ENCODE measurements around the gene MRPS34.

Gene MRPS34

GRCh38 chr16:1774448-1774780 is 1.5 kb upstream of the MRPS34 start:
- H3K9ac ChIP-seq = peak overlapping the region; percentile 89; the same call in 1 of the 2 replicates
- TF ChIP-seq CTCF (conservative IDR thresholded peaks at IDR 0.05; ENCODE audit: low read depth, low read length) = no peak
- H3K27ac ChIP-seq = peak overlapping the region; percentile 82; the same call in 1 of the 2 replicates
- peaks cover 19% of the 10 kb centered on the region for H3K4me1 ChIP-seq (ENCODE audit: low read depth, poor library complexity, severe bottlenecking)
- no peak overlapping the region for H2AFZ ChIP-seq (ENCODE audit: low read depth)
- peaks cover 41% of the 10 kb centered on the region for H3K79me2 ChIP-seq (ENCODE audit: insufficient read depth, low read depth)
- no peaks in the 10 kb centered on the region for H3K36me3 ChIP-seq (ENCODE audit: insufficient read depth)
- peak overlapping the region; percentile 99 for H3K4me2 ChIP-seq
- H3K27me3 ChIP-seq (ENCODE audit: insufficient read depth, low read depth) = no peaks in the 10 kb centered on the region
- no peak overlapping the region for H3K4me3 ChIP-seq (IDR thresholded peaks at IDR 0.05; ENCODE audit: insufficient read depth, low read depth, low read length)
- H4K20me1 ChIP-seq (ENCODE audit: insufficient read depth) = no peaks in the 10 kb centered on the region

- Histone ChIP-seq H2AFZ (ENCODE audit: low read depth) (peak overlapping the region; percentile 67; the same call in 1 of the 2 replicates), H3K4me2 (peak overlapping the region; percentile 99), H3K36me3 (ENCODE audit: insufficient read depth) (no peaks in the 10 kb centered on the region), H3K79me2 (ENCODE audit: insufficient read depth, low read depth) (peaks cover 41% of the 10 kb centered on the region), H3K9ac (peak overlapping the region; percentile 89; the same call in 1 of the 2 replicates), H4K20me1 (ENCODE audit: insufficient read depth) (no peaks in the 10 kb centered on the region), H3K4me1 (ENCODE audit: low read depth, poor library complexity, severe bottlenecking) (peaks cover 19% of the 10 kb centered on the region), H3K4me3 (IDR thresholded peaks at IDR 0.05; ENCODE audit: insufficient read depth, low read depth, low read length) (no peak overlapping the region), H3K27me3 (ENCODE audit: insufficient read depth, low read depth) (no peaks in the 10 kb centered on the region), H3K27ac (peak overlapping the region; percentile 82)
- peak; percentile 39; the same call in 1 of the 2 replicates for TF ChIP-seq CTCF (conservative IDR thresholded peaks at IDR 0.05; ENCODE audit: low read depth, low read length)
Observed at GRCh38 chr16:1773703-1774447, 941 bp upstream of the MRPS34 start.

GRCh38 chr16:1772362-1772907 is 499 bp downstream of the MRPS34 start, which contains the start of gene EME2:
Gene EME2 (plus strand): TSS chr16:1772810. CDS start chr16:1773228, 418 bp downstream.
- Histone ChIP-seq H4K20me1 (ENCODE audit: insufficient read depth) (no peaks in the 10 kb centered on the region), H3K4me1 (ENCODE audit: low read depth, poor library complexity, severe bottlenecking) (peaks cover 19% of the 10 kb centered on the region), H3K4me3 (IDR thresholded peaks at IDR 0.05; ENCODE audit: insufficient read depth, low read depth, low read length) (no peak within 1 kb of the TSS), H3K4me2 (peak within 1 kb of the TSS; percentile 99), H3K36me3 (ENCODE audit: insufficient read depth) (no peaks in the 10 kb centered on the region), H3K27ac (peak within 1 kb of the TSS; percentile 82), H3K9ac (peak within 1 kb of the TSS; percentile 89), H3K79me2 (ENCODE audit: insufficient read depth, low read depth) (peaks cover 41% of the 10 kb centered on the region), H2AFZ (ENCODE audit: low read depth) (peak within 1 kb of the TSS; percentile 67), H3K27me3 (ENCODE audit: insufficient read depth, low read depth) (no peaks in the 10 kb centered on the region)
- TF ChIP-seq CTCF (conservative IDR thresholded peaks at IDR 0.05; ENCODE audit: low read depth, low read length) = no peak; the same call in 1 of the 2 replicates

- no peak for TF ChIP-seq CTCF (conservative IDR thresholded peaks at IDR 0.05; ENCODE audit: low read depth, low read length)
- Histone ChIP-seq H4K20me1 (ENCODE audit: insufficient read depth) (no peaks in the 10 kb centered on the region), H3K79me2 (ENCODE audit: insufficient read depth, low read depth) (peaks cover 41% of the 10 kb centered on the region), H3K4me3 (IDR thresholded peaks at IDR 0.05; ENCODE audit: insufficient read depth, low read depth, low read length) (no peak overlapping the region), H3K4me1 (ENCODE audit: low read depth, poor library complexity, severe bottlenecking) (peaks cover 19% of the 10 kb centered on the region), H3K27me3 (ENCODE audit: insufficient read depth, low read depth) (no peaks in the 10 kb centered on the region), H3K36me3 (ENCODE audit: insufficient read depth) (no peaks in the 10 kb centered on the region), H3K9ac (peak overlapping the region; percentile 89), H3K27ac (peak overlapping the region; percentile 82), H2AFZ (ENCODE audit: low read depth) (peak overlapping the region; percentile 41; the same call in 1 of the 2 replicates), H3K4me2 (peak overlapping the region; percentile 91)
Observed at GRCh38 chr16:1771864-1772361, 1.0 kb downstream of the MRPS34 start.
